DOHH2 (cell line): Measurements from ENCODE around the gene ILK.

Source experiments
- H3F3A ChIP-seq: fragments of 200-600 bp; sonication (generic), shearing (Covaris generic); 2 replicates; pipeline ENCODE4 v1.6.0; 2016; ENCODE audit warnings: antibody characterized with exemption, mild to moderate bottlenecking; ENCODE audit not compliant: control insufficient read depth, insufficient read depth
- H3K27ac ChIP-seq: fragments of 200-600 bp; sonication (generic); 2 replicates; pipeline ENCODE4 v1.5.1; 2014; ENCODE audit warnings: low read depth, mild to moderate bottlenecking, low read length, moderate library complexity
- H3K27me3 ChIP-seq: fragments of 200-600 bp; sonication (generic); 2 replicates; pipeline ENCODE4 v1.6.1; 2014; ENCODE audit warnings: mild to moderate bottlenecking, low read length, mixed read lengths; ENCODE audit not compliant: control insufficient read depth
- H3K36me3 ChIP-seq: fragments of 200-600 bp; sonication (generic); 2 replicates; pipeline ENCODE4 v1.6.1; 2014; ENCODE audit warnings: mild to moderate bottlenecking, low read length, moderate library complexity, mixed read lengths; ENCODE audit not compliant: control insufficient read depth
- H3K4me1 ChIP-seq: fragments of 200-600 bp; sonication (generic); 2 replicates; pipeline ENCODE4 v1.6.1; 2014; ENCODE audit warnings: mild to moderate bottlenecking, low read length, mixed read lengths; ENCODE audit not compliant: control insufficient read depth
- H3K4me2 ChIP-seq: fragments of 200-600 bp; sonication (generic); 2 replicates; pipeline ENCODE4 v1.6.0; 2014; ENCODE audit warnings: mild to moderate bottlenecking, low read length, moderate library complexity
- H3K4me3 ChIP-seq: fragments of 200-600 bp; sonication (generic); 2 replicates; pipeline ENCODE4 v1.5.1; 2014; ENCODE audit warnings: mild to moderate bottlenecking, low read length, mixed read lengths
- H3K79me2 ChIP-seq: fragments of 200-600 bp; sonication (generic); 2 replicates; pipeline ENCODE4 v1.6.1; 2014; ENCODE audit warnings: mild to moderate bottlenecking, low read length, mixed read lengths; ENCODE audit not compliant: control insufficient read depth
- H3K9me2 ChIP-seq: fragments of 200-600 bp; sonication (generic); replicated peaks from 2 replicates; pipeline ENCODE4 v1.6.1; 2014; ENCODE audit warnings: mild to moderate bottlenecking, low read length, mixed read lengths; ENCODE audit not compliant: control insufficient read depth
- H3K9me3 ChIP-seq: fragments of 200-600 bp; sonication (generic); 2 replicates; pipeline ENCODE4 v1.6.1; 2014; ENCODE audit warnings: antibody characterized with exemption, low read length, mixed read lengths; ENCODE audit not compliant: control insufficient read depth, insufficient read depth
- H4K20me1 ChIP-seq: fragments of 200-600 bp; sonication (generic); 2 replicates; pipeline ENCODE4 v1.6.0; 2014; ENCODE audit warnings: low read depth, mild to moderate bottlenecking, antibody characterized with exemption, low read length, moderate library complexity; ENCODE audit not compliant: control insufficient read depth, insufficient read depth
- CTCF ChIP-seq: fragments of 200-600 bp; sonication (generic); IDR thresholded peaks from one replicate; pipeline ENCODE4 v1.5.1; 2014; ENCODE audit warnings: antibody characterized with exemption, mild to moderate bottlenecking, low read depth, low read length; ENCODE audit not compliant: poor library complexity, severe bottlenecking
- EZH2phosphoT487 ChIP-seq: fragments of 200-600 bp; sonication (generic); IDR thresholded peaks from 2 replicates; pipeline ENCODE4 v1.6.1; 2017; ENCODE audit warnings: borderline replicate concordance, mild to moderate bottlenecking, antibody characterized with exemption, low read length, moderate library complexity, mixed read lengths

ILK gene

GRCh38 chr11:6609502-6610015, 6.0 kb downstream of the ILK start:
- Histone ChIP-seq H3K36me3 (peaks cover 57% of the 10 kb centered on the region), H3K4me1 (peaks cover 56% of the 10 kb centered on the region), H3K9me3 (no peaks in the 10 kb centered on the region), H4K20me1 (no peaks in the 10 kb centered on the region), H3K9me2 (no peaks in the 10 kb centered on the region), H3K27me3 (no peaks in the 10 kb centered on the region), H3F3A (peaks cover 16% of the 10 kb centered on the region; the same call in 1 of the 2 replicates), H3K4me2 (no peak overlapping the region), H3K27ac (no peak overlapping the region), H3K79me2 (peaks cover 45% of the 10 kb centered on the region), H3K4me3 (no peak overlapping the region)
- TF ChIP-seq EZH2phosphoT487 (no peak), CTCF (no peak)

GRCh38 chr11:6610591-6610990, 7.0 kb downstream of the ILK start:
- peak overlapping the region; percentile 86 for H3K4me2 ChIP-seq
- H4K20me1 ChIP-seq, result no peaks in the 10 kb centered on the region
- H3K36me3 ChIP-seq, result peaks cover 57% of the 10 kb centered on the region
- no peaks in the 10 kb centered on the region for H3K9me2 ChIP-seq
- no peak overlapping the region for H3K27ac ChIP-seq
- peaks cover 46% of the 10 kb centered on the region for H3K4me1 ChIP-seq
- TF ChIP-seq CTCF (no peak), EZH2phosphoT487 (no peak)
- peak overlapping the region; percentile 92 for H3K4me3 ChIP-seq
- H3K79me2 ChIP-seq, result peaks cover 35% of the 10 kb centered on the region
- H3F3A ChIP-seq, result peaks cover 10% of the 10 kb centered on the region; the same call in 1 of the 2 replicates
- no peaks in the 10 kb centered on the region for H3K27me3 ChIP-seq
- H3K9me3 ChIP-seq, result no peaks in the 10 kb centered on the region

- H3K4me3 ChIP-seq, result peak overlapping the region; percentile 92
- no peaks in the 10 kb centered on the region for H3K27me3 ChIP-seq
- H3K4me2 ChIP-seq, result peak overlapping the region; percentile 86
- H4K20me1 ChIP-seq, result no peaks in the 10 kb centered on the region
- peaks cover 39% of the 10 kb centered on the region for H3K4me1 ChIP-seq
- H3K9me3 ChIP-seq, result no peaks in the 10 kb centered on the region
- H3K9me2 ChIP-seq, result no peaks in the 10 kb centered on the region
- H3K79me2 ChIP-seq, result peaks cover 28% of the 10 kb centered on the region
- no peak for TF ChIP-seq CTCF
- TF ChIP-seq EZH2phosphoT487, result no peak
- H3F3A ChIP-seq, result peaks cover 10% of the 10 kb centered on the region; the same call in 1 of the 2 replicates
- H3K27ac ChIP-seq, result peak overlapping the region; percentile 15; the same call in 1 of the 2 replicates
- H3K36me3 ChIP-seq, result peaks cover 52% of the 10 kb centered on the region
Measured at GRCh38 chr11:6611092-6611962, 7.8 kb downstream of the ILK start.
